ENCODE results near the gene CYP4F8.

- TF ChIP-seq CTCF (IDR thresholded peaks at IDR 0.05; ENCODE audit: low read depth, low read length, missing input control) (no peak), ZBTB33 (IDR thresholded peaks at IDR 0.05) (no peak)
These were observed 1.2 kb downstream of the CYP4F8 start for GRCh38 chr19:15616183-15616582.

Measured in liver (tissue), 2 donors.